ENCODE results near the gene SNX17.
"Not testable (repeated sequence)": the region's sequence is repeated elsewhere in the genome, so short reads cannot be mapped to it uniquely, and the experiment has no call there.

The SNX17 gene

GRCh38 chr2:27370026-27370815 is at the start of gene SNX17, which contains the start of gene EIF2B4:
Gene SNX17, plus strand, starts transcription at chr2:27370616. Its CDS starts 128 bp downstream, at chr2:27370744.
Gene EIF2B4, minus strand, starts transcription at chr2:27370338. Its CDS starts 24 bp downstream, at chr2:27370314.
- DNase-seq (ENCODE audit: low spot score): peak; percentile 93

- DNase-seq (ENCODE audit: low spot score): peak; percentile 47
Measured at GRCh38 chr2:27320958-27321543, 49.4 kb upstream of the SNX17 start.

GRCh38 chr2:27322301-27322765 is 48.1 kb upstream of the SNX17 start:
- DNase-seq (ENCODE audit: low spot score): no peak

GRCh38 chr2:27322766-27323595 is 47.4 kb upstream of the SNX17 start, which contains the start of gene MPV17:
Gene MPV17, minus strand, starts transcription at chr2:27323097. Its CDS starts 580 bp downstream, at chr2:27322517.
- DNase-seq (ENCODE audit: low spot score): peak; percentile 94

- DNase-seq (ENCODE audit: low spot score): no peak
Measured at GRCh38 chr2:27323596-27324285, 46.7 kb upstream of the SNX17 start.

- no peak for DNase-seq (ENCODE audit: low spot score)
Measured at GRCh38 chr2:27324720-27325119, 45.7 kb upstream of the SNX17 start.

- DNase-seq (ENCODE audit: low spot score): no peak
Measured at GRCh38 chr2:27335311-27335710, 35.1 kb upstream of the SNX17 start.

- no peak for DNase-seq (ENCODE audit: low spot score)
Measured at GRCh38 chr2:27336173-27336572, 34.2 kb upstream of the SNX17 start.

GRCh38 chr2:27347641-27348040 is 22.8 kb upstream of the SNX17 start:
- DNase-seq (ENCODE audit: low spot score): no peak

GRCh38 chr2:27350106-27350693 is 20.2 kb upstream of the SNX17 start:
- no peak for DNase-seq (ENCODE audit: low spot score)

GRCh38 chr2:27351802-27352598 is 18.4 kb upstream of the SNX17 start:
- no peak for DNase-seq (ENCODE audit: low spot score)

- DNase-seq (ENCODE audit: low spot score): not testable (repeated sequence)
Measured at GRCh38 chr2:27353386-27353761, 17.0 kb upstream of the SNX17 start.

- DNase-seq (ENCODE audit: low spot score): no peak
Measured at GRCh38 chr2:27353762-27354596, 16.4 kb upstream of the SNX17 start.

- DNase-seq (ENCODE audit: low spot score): no peak
Measured at GRCh38 chr2:27354597-27354927, 15.9 kb upstream of the SNX17 start.

GRCh38 chr2:27356056-27356381 is 14.4 kb upstream of the SNX17 start:
- peak; percentile 60 for DNase-seq (ENCODE audit: low spot score)

GRCh38 chr2:27356382-27357181 is 13.8 kb upstream of the SNX17 start, which contains the start of gene GTF3C2:
Gene GTF3C2, minus strand, starts transcription at chr2:27356764. Its CDS starts 13,210 bp downstream, at chr2:27343554.
- peak; percentile 91 for DNase-seq (ENCODE audit: low spot score)

- no peak for DNase-seq (ENCODE audit: low spot score)
Measured at GRCh38 chr2:27362678-27363420, 7.6 kb upstream of the SNX17 start.

GRCh38 chr2:27363933-27364332 is 6.5 kb upstream of the SNX17 start:
- DNase-seq (ENCODE audit: low spot score): no peak

Measured in D341Med (cell line).